ENCODE measurements around the gene ATXN2L.

- TF ChIP-seq CTCF (conservative IDR thresholded peaks at IDR 0.05; ENCODE audit: low read length) (no peak), EZH2phosphoT487 (IDR thresholded peaks at IDR 0.05; ENCODE audit: borderline replicate concordance, low read depth, low read length) (no peak)
Measured at GRCh38 chr16:28876019-28876659, 53.3 kb downstream of the ATXN2L start.
